ENCODE results near the gene ZFR2.

GRCh38 chr19:3781603-3782002, 87.2 kb downstream of the ZFR2 start:
- no peak for TF ChIP-seq EZH2 (IDR thresholded peaks at IDR 0.05; ENCODE audit: borderline replicate concordance, low read depth, low read length, severe bottlenecking)
- TF ChIP-seq CTCF (IDR thresholded peaks at IDR 0.05; ENCODE audit: borderline replicate concordance, extremely low read depth, low read length, poor library complexity, severe bottlenecking) = no peak

Measured in DND-41 (cell line).